HEK293 (cell line): ENCODE data around the gene CTDSP2.

ENCODE experiments used
- CTCF ChIA-PET: fragments of 350-600 bp; formaldehyde crosslinking; extraction: SDS; loops from one replicate; lab custom pipeline; 2021; ENCODE audit warnings: antibody characterized with exemption; lab: Yijun Ruan, JAX
- POLR2A ChIA-PET: fragments of 300-600 bp; formaldehyde crosslinking; extraction: SDS; loops from one replicate; lab custom pipeline; 2020; ENCODE audit warnings: antibody characterized with exemption, inconsistent platforms; lab: Yijun Ruan, JAX
- H3K27ac ChIP-seq: fragments of 200-500 bp; sonication (Bioruptor generic); 2 replicates; pipeline ENCODE4 v1.5.1; 2014; ENCODE audit warnings: low read depth, low read length, control low read depth, inconsistent platforms; ENCODE audit errors: extremely low read depth
- H3K36me3 ChIP-seq, 2 experiments: fragments of 200-500 bp in 1 of 2; sonication (Bioruptor generic) in 1 of 2; 1 replicate in 1 of 2; 2 replicates in 1 of 2; pipeline ENCODE4 v1.5.1; 2014 to 2017; ENCODE audit warnings: inconsistent platforms in 2 of 2, low read length in 2 of 2; ENCODE audit not compliant: control insufficient read depth in 2 of 2, insufficient read depth in 1 of 2
- H3K4me1 ChIP-seq: fragments of 200-500 bp; sonication (Bioruptor generic); 2 replicates; pipeline ENCODE4 v1.5.1; 2014; ENCODE audit warnings: mild to moderate bottlenecking, low read length, inconsistent platforms; ENCODE audit not compliant: control insufficient read depth, insufficient read depth
- H3K4me3 ChIP-seq: 2 replicates; pipeline ENCODE4 v1.5.1; 2011; ENCODE audit warnings: low read depth, mild to moderate bottlenecking, control low read depth, low read length, moderate library complexity
- H3K9me3 ChIP-seq: fragments of 200-500 bp; sonication (Bioruptor generic); 2 replicates; pipeline ENCODE4 v1.5.1; 2014; ENCODE audit warnings: low read depth, low read length, inconsistent platforms; ENCODE audit not compliant: control insufficient read depth, insufficient read depth
- FEZF1 ChIP-seq: fragments of 450-650 bp; formaldehyde crosslinking; IDR thresholded peaks from 2 replicates; pipeline ENCODE4 v1.5.1; 2016; ENCODE audit warnings: missing biosample characterization, missing genetic modification characterization
- GLIS2 ChIP-seq: fragments of 450-650 bp; formaldehyde crosslinking; IDR thresholded peaks from 2 replicates; pipeline ENCODE4 v1.5.1; 2016; ENCODE audit warnings: missing biosample characterization, missing genetic modification characterization
- INSM2 ChIP-seq: fragments of 450-650 bp; formaldehyde crosslinking; IDR thresholded peaks from 2 replicates; pipeline ENCODE4 v1.5.1; 2016; ENCODE audit warnings: missing biosample characterization, missing genetic modification characterization
- KLF10 ChIP-seq: fragments of 450-650 bp; IDR thresholded peaks from 2 replicates; pipeline ENCODE4 v1.5.1; 2018; ENCODE audit warnings: missing biosample characterization, mild to moderate bottlenecking, missing genetic modification characterization
- KLF7 ChIP-seq: fragments of 450-650 bp; formaldehyde crosslinking; IDR thresholded peaks from 2 replicates; pipeline ENCODE4 v1.5.1; 2016; ENCODE audit warnings: missing biosample characterization, missing genetic modification characterization, borderline replicate concordance
- KLF8 ChIP-seq: fragments of 450-650 bp; formaldehyde crosslinking; IDR thresholded peaks from 2 replicates; pipeline ENCODE4 v1.5.1; 2016; ENCODE audit warnings: missing biosample characterization, missing genetic modification characterization
- PATZ1 ChIP-seq: fragments of 450-650 bp; formaldehyde crosslinking; IDR thresholded peaks from 2 replicates; pipeline ENCODE4 v1.5.1; 2016; ENCODE audit warnings: missing biosample characterization, missing genetic modification characterization
- PRDM1 ChIP-seq: fragments of 450-650 bp; formaldehyde crosslinking; IDR thresholded peaks from 2 replicates; pipeline ENCODE4; 2016; ENCODE audit warnings: missing biosample characterization, missing genetic modification characterization
- WT1 ChIP-seq: fragments of 450-650 bp; formaldehyde crosslinking; IDR thresholded peaks from 2 replicates; pipeline ENCODE4 v1.5.1; 2016; ENCODE audit warnings: missing biosample characterization, missing genetic modification characterization
- ZBTB17 ChIP-seq: fragments of 450-650 bp; formaldehyde crosslinking; IDR thresholded peaks from 2 replicates; pipeline ENCODE4 v1.5.1; 2016; ENCODE audit warnings: missing biosample characterization, missing genetic modification characterization
- ZFHX2 ChIP-seq: fragments of 450-650 bp; formaldehyde crosslinking; conservative IDR thresholded peaks from 2 replicates; pipeline ENCODE4 v1.5.1; 2016; ENCODE audit warnings: missing biosample characterization, missing genetic modification characterization
- ZIC2 ChIP-seq: fragments of 450-650 bp; formaldehyde crosslinking; IDR thresholded peaks from 2 replicates; pipeline ENCODE4 v1.5.1; 2016; ENCODE audit warnings: missing biosample characterization, missing genetic modification characterization
- ZNF140 ChIP-seq: fragments of 450-650 bp; formaldehyde crosslinking; IDR thresholded peaks from 2 replicates; pipeline ENCODE4 v1.5.1; 2016; ENCODE audit warnings: missing biosample characterization, missing genetic modification characterization
- ZNF335 ChIP-seq: fragments of 450-650 bp; formaldehyde crosslinking; conservative IDR thresholded peaks from 2 replicates; pipeline ENCODE4 v1.5.1; 2016; ENCODE audit warnings: missing biosample characterization, missing genetic modification characterization
- ZNF366 ChIP-seq: fragments of 450-650 bp; formaldehyde crosslinking; conservative IDR thresholded peaks from 2 replicates; pipeline ENCODE4 v1.5.1; 2016; ENCODE audit warnings: missing biosample characterization, missing genetic modification characterization
- ZNF394 ChIP-seq: fragments of 450-650 bp; formaldehyde crosslinking; IDR thresholded peaks from 2 replicates; pipeline ENCODE4 v1.5.1; 2016; ENCODE audit warnings: missing biosample characterization, missing genetic modification characterization, mild to moderate bottlenecking, moderate library complexity, borderline replicate concordance
- ZNF488 ChIP-seq: fragments of 450-650 bp; formaldehyde crosslinking; IDR thresholded peaks from 2 replicates; pipeline ENCODE4 v1.5.1; 2016; ENCODE audit warnings: missing biosample characterization, missing genetic modification characterization
- ZNF530 ChIP-seq: fragments of 450-650 bp; formaldehyde crosslinking; IDR thresholded peaks from 2 replicates; pipeline ENCODE4 v1.5.1; 2016; ENCODE audit warnings: low read depth, missing biosample characterization, missing genetic modification characterization
- ZNF544 ChIP-seq: fragments of 450-650 bp; formaldehyde crosslinking; IDR thresholded peaks from 2 replicates; pipeline ENCODE4 v1.5.0; 2017; ENCODE audit warnings: missing biosample characterization, missing genetic modification characterization
- ZNF549 ChIP-seq: fragments of 450-650 bp; IDR thresholded peaks from 2 replicates; pipeline ENCODE4 v1.5.1; 2018; ENCODE audit warnings: missing biosample characterization, missing genetic modification characterization, mild to moderate bottlenecking, inconsistent platforms, moderate library complexity
- ZNF629 ChIP-seq: fragments of 450-650 bp; formaldehyde crosslinking; IDR thresholded peaks from 2 replicates; pipeline ENCODE4 v1.5.1; 2017; ENCODE audit warnings: missing biosample characterization, missing genetic modification characterization
- ZNF639 ChIP-seq: fragments of 450-650 bp; formaldehyde crosslinking; IDR thresholded peaks from 2 replicates; pipeline ENCODE4 v1.5.1; 2016; ENCODE audit warnings: missing biosample characterization, missing genetic modification characterization
- ZNF837 ChIP-seq: fragments of 450-650 bp; formaldehyde crosslinking; IDR thresholded peaks from 2 replicates; pipeline ENCODE4 v1.5.1; 2016; ENCODE audit warnings: missing biosample characterization, missing genetic modification characterization
- ZNF843 ChIP-seq: fragments of 450-650 bp; formaldehyde crosslinking; IDR thresholded peaks from 2 replicates; pipeline ENCODE4 v1.5.1; 2016; ENCODE audit warnings: missing biosample characterization, missing genetic modification characterization

CTDSP2 gene

GRCh38 chr12:57846577-57847319 lies at the start of gene CTDSP2 (continued):
- TF ChIP-seq ZNF843 (tag by site-specific recombination) (0 out of 2 replicates have a peak, but pooled peaks have one; percentile 6), ZFHX2 (tag by site-specific recombination) (peak; percentile 66), GLIS2 (tag by site-specific recombination) (peak; percentile 96), ZNF837 (tag by site-specific recombination) (no peak), ZNF140 (tag by site-specific recombination) (no peak), ZNF629 (0 out of 2 replicates have a peak, but pooled peaks have one; percentile 19), KLF8 (tag by site-specific recombination) (peak; percentile 69), INSM2 (peak; percentile 40; the same call in 1 of the 2 replicates), ZIC2 (tag by site-specific recombination) (peak; percentile 65), KLF7 (tag by site-specific recombination) (no peak), ZNF366 (peak; percentile 68), ZNF544 (no peak), ZBTB17 (tag by site-specific recombination) (peak; percentile 25; the same call in 1 of the 2 replicates), FEZF1 (tag by site-specific recombination) (peak; percentile 26; the same call in 1 of the 2 replicates), ZNF394 (peak; percentile 46; the same call in 1 of the 2 replicates), WT1 (tag by site-specific recombination) (peak; percentile 68), ZNF530 (no peak), ZNF549 (no peak), KLF10 (tag by site-specific recombination) (peak; percentile 99), PATZ1 (tag by site-specific recombination) (peak; percentile 99), PRDM1 (tag by site-specific recombination) (0 out of 2 replicates have a peak, but pooled peaks have one; percentile 38), ZNF639 (tag by site-specific recombination) (0 out of 2 replicates have a peak, but pooled peaks have one; percentile 35)

GRCh38 chr12:57896115-57896433 lies 49.5 kb upstream of the CTDSP2 start:
- H3K36me3 ChIP-seq: no peaks in the 10 kb centered on the region
- TF ChIP-seq ZNF488 (tag by site-specific recombination) (no peak), ZNF335 (tag by site-specific recombination) (peak; percentile 87; the same call in 1 of the 2 replicates), ZBTB17 (tag by site-specific recombination) (peak; percentile 49; the same call in 1 of the 2 replicates)
- peaks cover 15% of the 10 kb centered on the region for H3K4me1 ChIP-seq
- CTCF ChIA-PET: interaction anchor here (0.7 to 3.3 kb wide), 9 partner anchors 8 to 137 kb away, joined by 3 to 36 read pairs (median 4); no protein-coding TSS in a partner anchor
- POLR2A ChIA-PET: interaction anchor here (1.0 to 5.0 kb wide), 10 partner anchors 8 to 124 kb away, joined by 4 to 61 read pairs (median 6); partner anchors contain the start of genes ATP23, CTDSP2, EEF1AKMT3 and METTL1
- H3K9me3 ChIP-seq: no peaks in the 10 kb centered on the region
- peak overlapping the region; percentile 37 for H3K4me3 ChIP-seq
- peak overlapping the region; percentile 69; the same call in 1 of the 2 replicates for H3K27ac ChIP-seq
